Nephron (organoid): Measurements from ENCODE around the gene ARHGAP33.

ENCODE experiments used
- H3K27ac Mint-ChIP-seq, 3 experiments: 2 replicates each; pipeline ENCODE4 v1.8.0; 2020; ENCODE audit warnings: mixed read lengths in 3 of 3, mild to moderate bottlenecking in 2 of 3, moderate library complexity in 1 of 3
- H3K27me3 Mint-ChIP-seq: 2 replicates; pipeline ENCODE4 v1.8.0; 2021; ENCODE audit warnings: low read depth, mild to moderate bottlenecking, moderate library complexity, mixed read lengths
- H3K36me3 Mint-ChIP-seq: 2 replicates; pipeline ENCODE4 v1.8.0; 2020; ENCODE audit warnings: low read depth, mixed read lengths
- H3K4me1 Mint-ChIP-seq: 2 replicates; pipeline ENCODE4 v1.8.0; 2020; ENCODE audit warnings: mixed read lengths
- H3K4me3 Mint-ChIP-seq, 3 experiments: 2 replicates each; pipeline ENCODE4 v1.8.0; 2020; ENCODE audit warnings: mild to moderate bottlenecking in 3 of 3, mixed read lengths in 3 of 3, moderate library complexity in 2 of 3
- H3K9me3 Mint-ChIP-seq: 2 replicates; pipeline ENCODE4 v1.8.0; 2020; ENCODE audit warnings: mixed read lengths
- TF ChIP-seq, protein P1 (sequence below), 3 experiments: fragments of 200-600 bp; sonication (generic); IDR thresholded peaks; one replicate each; pipeline ENCODE4 v1.5.0; 2021; ENCODE audit warnings: antibody characterized with exemption in 3 of 3; ENCODE audit not compliant: unreplicated experiment in 3 of 3

ARHGAP33 gene

DNA sequence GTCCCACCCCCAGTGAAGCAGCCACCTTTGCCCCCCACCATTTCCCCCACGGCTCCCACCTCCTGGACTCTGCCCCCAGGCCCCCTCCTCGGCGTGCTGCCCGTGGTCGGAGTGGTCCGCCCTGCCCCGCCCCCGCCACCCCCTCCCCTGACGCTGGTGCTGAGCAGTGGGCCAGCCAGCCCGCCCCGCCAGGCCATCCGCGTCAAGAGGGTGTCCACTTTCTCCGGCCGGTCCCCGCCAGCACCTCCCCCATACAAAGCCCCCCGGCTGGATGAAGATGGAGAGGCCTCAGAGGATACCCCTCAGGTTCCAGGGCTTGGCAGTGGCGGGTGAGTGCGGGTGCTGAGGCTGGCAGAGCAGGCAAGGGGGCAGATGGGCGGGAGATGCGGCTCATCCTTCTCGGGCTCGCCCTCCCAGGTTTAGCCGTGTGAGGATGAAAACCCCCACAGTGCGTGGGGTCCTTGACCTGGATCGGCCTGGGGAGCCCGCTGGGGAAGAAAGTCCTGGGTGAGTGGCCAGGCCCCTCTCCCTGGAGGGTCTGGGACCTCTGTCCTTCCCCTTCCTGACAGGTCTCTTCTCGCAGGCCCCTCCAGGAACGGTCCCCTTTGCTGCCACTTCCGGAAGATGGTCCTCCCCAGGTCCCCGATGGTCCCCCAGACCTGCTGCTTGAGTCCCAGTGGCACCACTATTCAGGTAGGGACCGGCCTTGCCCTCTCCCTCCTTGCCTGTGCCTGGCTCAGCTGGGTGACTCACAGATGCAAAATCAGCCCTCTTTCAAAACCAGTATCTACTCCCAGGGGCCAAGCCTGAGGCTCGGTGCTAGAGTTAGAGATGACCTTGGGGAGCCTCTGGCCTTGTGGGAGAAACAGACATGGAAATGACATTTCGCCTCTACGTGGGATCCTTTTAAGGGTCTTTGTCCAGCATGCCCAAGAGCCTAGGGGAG is 41.9 kb upstream of the ARHGAP33 start:
- TF ChIP-seq, protein P1, sequence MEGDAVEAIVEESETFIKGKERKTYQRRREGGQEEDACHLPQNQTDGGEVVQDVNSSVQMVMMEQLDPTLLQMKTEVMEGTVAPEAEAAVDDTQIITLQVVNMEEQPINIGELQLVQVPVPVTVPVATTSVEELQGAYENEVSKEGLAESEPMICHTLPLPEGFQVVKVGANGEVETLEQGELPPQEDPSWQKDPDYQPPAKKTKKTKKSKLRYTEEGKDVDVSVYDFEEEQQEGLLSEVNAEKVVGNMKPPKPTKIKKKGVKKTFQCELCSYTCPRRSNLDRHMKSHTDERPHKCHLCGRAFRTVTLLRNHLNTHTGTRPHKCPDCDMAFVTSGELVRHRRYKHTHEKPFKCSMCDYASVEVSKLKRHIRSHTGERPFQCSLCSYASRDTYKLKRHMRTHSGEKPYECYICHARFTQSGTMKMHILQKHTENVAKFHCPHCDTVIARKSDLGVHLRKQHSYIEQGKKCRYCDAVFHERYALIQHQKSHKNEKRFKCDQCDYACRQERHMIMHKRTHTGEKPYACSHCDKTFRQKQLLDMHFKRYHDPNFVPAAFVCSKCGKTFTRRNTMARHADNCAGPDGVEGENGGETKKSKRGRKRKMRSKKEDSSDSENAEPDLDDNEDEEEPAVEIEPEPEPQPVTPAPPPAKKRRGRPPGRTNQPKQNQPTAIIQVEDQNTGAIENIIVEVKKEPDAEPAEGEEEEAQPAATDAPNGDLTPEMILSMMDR (IDR thresholded peaks at IDR 0.05; ENCODE audit: unreplicated experiment in 3 of 3) = no peak
- Mint-ChIP-seq H3K4me3 (no peak overlapping the region), H3K27me3 (peaks cover 7% of the 10 kb centered on the region), H3K36me3 (peaks cover 49% of the 10 kb centered on the region), H3K9me3 (no peaks in the 10 kb centered on the region), H3K27ac (no peak overlapping the region), H3K4me1 (no peaks in the 10 kb centered on the region)

DNA sequence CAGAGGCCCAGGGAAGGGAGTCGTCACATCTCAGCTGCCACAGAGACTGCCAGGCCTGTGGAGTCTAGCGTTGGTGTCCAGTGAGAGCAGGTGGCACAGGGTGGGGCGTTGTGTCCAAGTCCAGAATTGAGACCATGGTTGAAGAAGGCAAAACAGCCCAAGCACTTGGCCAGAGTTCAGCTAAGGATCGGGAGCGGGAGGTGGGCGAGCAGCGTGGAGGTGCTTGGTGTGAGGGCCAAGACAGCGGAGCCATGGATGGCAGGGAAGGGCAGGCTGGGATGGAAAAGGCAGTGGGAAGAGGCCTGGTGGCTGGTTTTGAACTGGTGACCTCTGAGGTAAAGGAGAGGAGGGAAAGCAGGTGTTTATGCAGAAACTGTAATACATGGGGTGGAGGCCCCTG is 41.1 kb upstream of the ARHGAP33 start:
- H3K36me3 Mint-ChIP-seq = peaks cover 51% of the 10 kb centered on the region
- no peaks in the 10 kb centered on the region for H3K4me1 Mint-ChIP-seq
- no peak overlapping the region for H3K27ac Mint-ChIP-seq
- peaks cover 7% of the 10 kb centered on the region for H3K27me3 Mint-ChIP-seq
- no peaks in the 10 kb centered on the region for H3K9me3 Mint-ChIP-seq
- TF ChIP-seq, protein P1 (IDR thresholded peaks at IDR 0.05; ENCODE audit: unreplicated experiment in 3 of 3) = no peak
- H3K4me3 Mint-ChIP-seq = no peak overlapping the region

DNA sequence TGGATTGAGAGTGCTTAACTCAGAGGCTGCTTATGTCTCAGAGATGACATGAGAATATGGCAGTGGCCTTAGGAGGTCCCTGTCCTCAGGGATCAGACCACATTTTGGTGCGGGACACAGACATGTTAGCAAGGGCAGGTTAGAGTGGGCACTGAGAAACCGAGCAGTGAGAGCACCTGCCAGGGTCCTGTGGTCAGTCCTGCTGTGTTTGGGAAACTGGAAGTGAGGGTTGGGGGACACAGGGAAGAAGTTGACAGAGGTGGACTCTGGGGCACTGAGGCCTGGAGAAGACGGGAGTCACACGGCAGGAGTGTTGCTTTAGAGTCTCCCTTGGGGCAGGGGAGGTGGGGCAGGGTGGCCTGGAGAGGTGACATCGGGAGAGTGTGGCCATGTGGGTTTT is 40.5 kb upstream of the ARHGAP33 start:
- H3K27me3 Mint-ChIP-seq = peaks cover 7% of the 10 kb centered on the region
- no peak overlapping the region for H3K4me3 Mint-ChIP-seq
- TF ChIP-seq, protein P1 (IDR thresholded peaks at IDR 0.05; ENCODE audit: unreplicated experiment in 3 of 3) = no peak
- no peak overlapping the region for H3K27ac Mint-ChIP-seq
- H3K9me3 Mint-ChIP-seq = no peaks in the 10 kb centered on the region
- H3K4me1 Mint-ChIP-seq = no peaks in the 10 kb centered on the region
- peaks cover 46% of the 10 kb centered on the region for H3K36me3 Mint-ChIP-seq

DNA sequence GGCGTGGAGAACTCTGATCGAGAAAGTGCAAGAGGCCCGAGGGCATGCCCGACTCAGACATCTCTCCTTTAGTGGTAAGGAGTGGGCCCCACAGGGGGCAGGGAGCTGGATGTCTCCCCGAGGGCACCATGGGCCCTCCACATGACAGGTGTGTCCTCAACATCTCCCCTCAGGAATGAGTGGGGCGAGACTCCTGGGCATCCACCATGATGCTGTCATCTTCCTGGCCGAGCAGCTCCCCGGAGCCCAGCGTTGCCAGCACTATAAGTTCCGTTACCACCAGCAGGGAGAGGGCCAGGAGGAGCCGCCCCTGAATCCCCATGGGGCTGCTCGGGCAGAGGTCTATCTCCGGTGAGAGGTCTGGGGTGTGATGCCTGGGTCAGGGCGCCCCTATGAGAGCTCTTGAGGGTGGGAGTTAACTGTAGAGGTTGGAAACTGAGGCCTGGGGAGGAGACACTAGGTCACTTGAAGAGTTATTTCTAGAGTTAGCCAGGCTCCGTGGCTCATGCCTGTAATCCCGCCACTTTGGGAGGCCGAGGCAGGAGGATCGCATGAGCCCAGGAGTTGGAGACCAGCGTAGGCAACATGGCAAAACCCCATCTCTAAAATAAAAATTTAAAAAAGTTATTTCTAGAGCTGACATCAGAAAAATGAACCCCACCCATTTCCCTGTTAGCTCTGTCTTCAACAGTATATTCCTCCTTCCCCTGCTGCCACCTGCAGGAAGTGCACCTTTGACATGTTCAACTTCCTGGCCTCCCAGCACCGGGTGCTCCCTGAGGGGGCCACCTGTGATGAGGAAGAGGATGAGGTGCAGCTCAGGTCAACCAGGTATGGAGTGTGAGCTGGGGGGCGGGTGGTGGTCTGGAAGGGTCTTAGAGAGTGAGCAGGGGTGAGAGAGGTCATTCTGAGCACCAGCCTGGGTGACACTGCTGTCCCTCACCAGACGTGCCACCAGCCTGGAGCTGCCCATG is 38.2 kb upstream of the ARHGAP33 start:
- peak overlapping the region in 1 of 3 experiments; percentile 23 for H3K4me3 Mint-ChIP-seq
- H3K9me3 Mint-ChIP-seq = no peaks in the 10 kb centered on the region
- H3K27ac Mint-ChIP-seq = no peak overlapping the region
- H3K27me3 Mint-ChIP-seq = peaks cover 7% of the 10 kb centered on the region
- peaks cover 30% of the 10 kb centered on the region for H3K36me3 Mint-ChIP-seq
- H3K4me1 Mint-ChIP-seq = peaks cover 7% of the 10 kb centered on the region
- TF ChIP-seq, protein P1 (IDR thresholded peaks at IDR 0.05; ENCODE audit: unreplicated experiment in 3 of 3) = no peak

DNA sequence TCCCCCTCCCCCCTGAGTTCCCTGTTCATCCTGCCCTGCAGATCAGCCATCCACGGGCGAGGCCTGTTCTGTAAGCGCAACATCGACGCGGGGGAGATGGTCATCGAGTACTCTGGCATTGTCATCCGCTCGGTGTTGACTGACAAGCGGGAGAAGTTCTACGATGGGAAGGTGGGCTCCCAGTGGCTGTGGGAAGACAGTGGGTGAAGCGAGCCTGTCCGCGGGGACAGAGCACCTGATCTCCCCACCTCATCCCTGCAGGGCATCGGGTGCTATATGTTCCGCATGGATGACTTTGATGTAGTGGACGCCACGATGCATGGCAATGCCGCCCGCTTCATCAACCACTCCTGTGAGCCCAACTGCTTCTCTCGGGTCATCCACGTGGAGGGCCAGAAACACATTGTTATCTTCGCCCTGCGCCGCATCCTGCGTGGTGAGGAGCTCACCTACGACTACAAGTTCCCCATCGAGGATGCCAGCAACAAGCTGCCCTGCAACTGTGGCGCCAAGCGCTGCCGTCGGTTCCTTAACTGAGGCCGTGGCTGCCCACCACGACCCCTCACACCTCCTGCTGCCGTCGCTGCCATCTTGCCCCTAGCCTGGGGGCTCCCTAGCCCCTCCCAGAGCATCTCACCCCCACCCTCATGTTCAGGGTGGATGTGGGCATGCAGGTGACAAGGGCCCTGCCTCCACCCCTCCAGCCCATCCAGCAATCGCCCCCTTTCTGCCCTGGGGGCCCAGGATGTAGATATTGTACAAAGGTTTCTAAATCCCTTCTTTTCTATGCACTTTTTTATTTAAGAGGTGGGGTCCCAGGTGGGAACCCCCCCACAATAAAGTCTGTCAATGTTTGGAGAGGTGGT is 37.1 kb upstream of the ARHGAP33 start:
- TF ChIP-seq, protein P1 (IDR thresholded peaks at IDR 0.05; ENCODE audit: unreplicated experiment in 3 of 3) = no peak
- peak overlapping the region; percentile 23 to 76 (median 67) for H3K4me3 Mint-ChIP-seq
- peaks cover 7% of the 10 kb centered on the region for H3K27me3 Mint-ChIP-seq

More for the DNA sequence above, 37.1 kb upstream of the ARHGAP33 start:
- no peak overlapping the region for H3K27ac Mint-ChIP-seq
- H3K4me1 Mint-ChIP-seq = peaks cover 10% of the 10 kb centered on the region
- no peaks in the 10 kb centered on the region for H3K9me3 Mint-ChIP-seq
- peaks cover 30% of the 10 kb centered on the region for H3K36me3 Mint-ChIP-seq
